Measurements from ENCODE around the gene PITPNM2.

GRCh38 chr12:123102366-123102765 is 48.5 kb downstream of the PITPNM2 start:
- no peak for TF ChIP-seq CTCF (IDR thresholded peaks at IDR 0.05)
- TF ChIP-seq POLR2A (IDR thresholded peaks at IDR 0.05), result no peak
